ENCODE data around the gene MLIP.

DNA sequence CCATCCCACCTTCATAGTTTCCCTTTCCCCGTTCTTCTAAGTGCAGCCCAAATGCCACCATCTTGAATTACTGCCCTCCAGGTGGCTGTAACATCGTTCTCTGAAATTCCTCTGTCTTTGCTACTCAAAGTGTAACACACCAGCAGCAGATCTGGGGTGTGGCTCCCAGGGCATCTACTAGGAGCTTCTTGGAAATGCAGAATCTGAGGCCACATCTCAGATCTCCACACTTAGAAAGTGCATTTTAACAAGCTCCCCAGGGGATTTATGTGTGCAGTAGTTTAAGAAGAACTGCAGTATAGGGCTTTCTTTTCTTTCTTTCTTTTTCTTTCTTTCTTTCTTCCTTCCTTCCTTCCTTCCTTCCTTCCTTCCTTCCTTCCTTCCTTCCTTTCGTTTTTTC is 1.7 kb upstream of the MLIP start:
- TF ChIP-seq, protein P1, sequence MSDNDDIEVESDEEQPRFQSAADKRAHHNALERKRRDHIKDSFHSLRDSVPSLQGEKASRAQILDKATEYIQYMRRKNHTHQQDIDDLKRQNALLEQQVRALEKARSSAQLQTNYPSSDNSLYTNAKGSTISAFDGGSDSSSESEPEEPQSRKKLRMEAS (IDR thresholded peaks at IDR 0.05): no peak
- TF ChIP-seq, protein P2, sequence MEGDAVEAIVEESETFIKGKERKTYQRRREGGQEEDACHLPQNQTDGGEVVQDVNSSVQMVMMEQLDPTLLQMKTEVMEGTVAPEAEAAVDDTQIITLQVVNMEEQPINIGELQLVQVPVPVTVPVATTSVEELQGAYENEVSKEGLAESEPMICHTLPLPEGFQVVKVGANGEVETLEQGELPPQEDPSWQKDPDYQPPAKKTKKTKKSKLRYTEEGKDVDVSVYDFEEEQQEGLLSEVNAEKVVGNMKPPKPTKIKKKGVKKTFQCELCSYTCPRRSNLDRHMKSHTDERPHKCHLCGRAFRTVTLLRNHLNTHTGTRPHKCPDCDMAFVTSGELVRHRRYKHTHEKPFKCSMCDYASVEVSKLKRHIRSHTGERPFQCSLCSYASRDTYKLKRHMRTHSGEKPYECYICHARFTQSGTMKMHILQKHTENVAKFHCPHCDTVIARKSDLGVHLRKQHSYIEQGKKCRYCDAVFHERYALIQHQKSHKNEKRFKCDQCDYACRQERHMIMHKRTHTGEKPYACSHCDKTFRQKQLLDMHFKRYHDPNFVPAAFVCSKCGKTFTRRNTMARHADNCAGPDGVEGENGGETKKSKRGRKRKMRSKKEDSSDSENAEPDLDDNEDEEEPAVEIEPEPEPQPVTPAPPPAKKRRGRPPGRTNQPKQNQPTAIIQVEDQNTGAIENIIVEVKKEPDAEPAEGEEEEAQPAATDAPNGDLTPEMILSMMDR (IDR thresholded peaks at IDR 0.05; ENCODE audit: low read depth, low read length, missing input control): no peak
- TF ChIP-seq RAD21 (IDR thresholded peaks at IDR 0.05): no peak
- TF ChIP-seq, protein P3, sequence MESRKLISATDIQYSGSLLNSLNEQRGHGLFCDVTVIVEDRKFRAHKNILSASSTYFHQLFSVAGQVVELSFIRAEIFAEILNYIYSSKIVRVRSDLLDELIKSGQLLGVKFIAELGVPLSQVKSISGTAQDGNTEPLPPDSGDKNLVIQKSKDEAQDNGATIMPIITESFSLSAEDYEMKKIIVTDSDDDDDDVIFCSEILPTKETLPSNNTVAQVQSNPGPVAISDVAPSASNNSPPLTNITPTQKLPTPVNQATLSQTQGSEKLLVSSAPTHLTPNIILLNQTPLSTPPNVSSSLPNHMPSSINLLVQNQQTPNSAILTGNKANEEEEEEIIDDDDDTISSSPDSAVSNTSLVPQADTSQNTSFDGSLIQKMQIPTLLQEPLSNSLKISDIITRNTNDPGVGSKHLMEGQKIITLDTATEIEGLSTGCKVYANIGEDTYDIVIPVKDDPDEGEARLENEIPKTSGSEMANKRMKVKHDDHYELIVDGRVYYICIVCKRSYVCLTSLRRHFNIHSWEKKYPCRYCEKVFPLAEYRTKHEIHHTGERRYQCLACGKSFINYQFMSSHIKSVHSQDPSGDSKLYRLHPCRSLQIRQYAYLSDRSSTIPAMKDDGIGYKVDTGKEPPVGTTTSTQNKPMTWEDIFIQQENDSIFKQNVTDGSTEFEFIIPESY (IDR thresholded peaks at IDR 0.05): no peak
- TF ChIP-seq JUND (IDR thresholded peaks at IDR 0.05): no peak
- no peak for TF ChIP-seq RXRA (IDR thresholded peaks at IDR 0.05)
- TF ChIP-seq, protein P4, sequence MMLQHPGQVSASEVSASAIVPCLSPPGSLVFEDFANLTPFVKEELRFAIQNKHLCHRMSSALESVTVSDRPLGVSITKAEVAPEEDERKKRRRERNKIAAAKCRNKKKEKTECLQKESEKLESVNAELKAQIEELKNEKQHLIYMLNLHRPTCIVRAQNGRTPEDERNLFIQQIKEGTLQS (IDR thresholded peaks at IDR 0.05): no peak
- TF ChIP-seq, protein P5, sequence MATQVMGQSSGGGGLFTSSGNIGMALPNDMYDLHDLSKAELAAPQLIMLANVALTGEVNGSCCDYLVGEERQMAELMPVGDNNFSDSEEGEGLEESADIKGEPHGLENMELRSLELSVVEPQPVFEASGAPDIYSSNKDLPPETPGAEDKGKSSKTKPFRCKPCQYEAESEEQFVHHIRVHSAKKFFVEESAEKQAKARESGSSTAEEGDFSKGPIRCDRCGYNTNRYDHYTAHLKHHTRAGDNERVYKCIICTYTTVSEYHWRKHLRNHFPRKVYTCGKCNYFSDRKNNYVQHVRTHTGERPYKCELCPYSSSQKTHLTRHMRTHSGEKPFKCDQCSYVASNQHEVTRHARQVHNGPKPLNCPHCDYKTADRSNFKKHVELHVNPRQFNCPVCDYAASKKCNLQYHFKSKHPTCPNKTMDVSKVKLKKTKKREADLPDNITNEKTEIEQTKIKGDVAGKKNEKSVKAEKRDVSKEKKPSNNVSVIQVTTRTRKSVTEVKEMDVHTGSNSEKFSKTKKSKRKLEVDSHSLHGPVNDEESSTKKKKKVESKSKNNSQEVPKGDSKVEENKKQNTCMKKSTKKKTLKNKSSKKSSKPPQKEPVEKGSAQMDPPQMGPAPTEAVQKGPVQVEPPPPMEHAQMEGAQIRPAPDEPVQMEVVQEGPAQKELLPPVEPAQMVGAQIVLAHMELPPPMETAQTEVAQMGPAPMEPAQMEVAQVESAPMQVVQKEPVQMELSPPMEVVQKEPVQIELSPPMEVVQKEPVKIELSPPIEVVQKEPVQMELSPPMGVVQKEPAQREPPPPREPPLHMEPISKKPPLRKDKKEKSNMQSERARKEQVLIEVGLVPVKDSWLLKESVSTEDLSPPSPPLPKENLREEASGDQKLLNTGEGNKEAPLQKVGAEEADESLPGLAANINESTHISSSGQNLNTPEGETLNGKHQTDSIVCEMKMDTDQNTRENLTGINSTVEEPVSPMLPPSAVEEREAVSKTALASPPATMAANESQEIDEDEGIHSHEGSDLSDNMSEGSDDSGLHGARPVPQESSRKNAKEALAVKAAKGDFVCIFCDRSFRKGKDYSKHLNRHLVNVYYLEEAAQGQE (IDR thresholded peaks at IDR 0.05): no peak
- no peak for TF ChIP-seq TAF1 (conservative IDR thresholded peaks at IDR 0.05)
- no peak for TF ChIP-seq SP1 (IDR thresholded peaks at IDR 0.05)
- no peak for TF ChIP-seq HNF4A (conservative IDR thresholded peaks at IDR 0.05)
- TF ChIP-seq YY1 (IDR thresholded peaks at IDR 0.05): no peak
- TF ChIP-seq FOXA2 (IDR thresholded peaks at IDR 0.05): no peak
- no peak for TF ChIP-seq FOXA1 (IDR thresholded peaks at IDR 0.05)
